Liver (tissue), 3 donors: Measurements from ENCODE around the gene VAPB.

Source experiments
- ATF3 ChIP-seq: IDR thresholded peaks from 2 replicates; pipeline ENCODE4 v1.6.1; 2016; ENCODE audit warnings: antibody characterized with exemption
- CTCF ChIP-seq: fragments of 150-350 bp; IDR thresholded peaks from 2 replicates; pipeline ENCODE4 v1.5.1; 2017; ENCODE audit warnings: improper control_type of control experiment, low read depth, low read length; ENCODE audit not compliant: missing input control
- RAD21 ChIP-seq, 2 donors: IDR thresholded peaks; 2 replicates each; pipeline ENCODE4 v1.6.1; 2016; ENCODE audit warnings: antibody characterized with exemption in 2 of 2, mild to moderate bottlenecking in 2 of 2
- TAF1 ChIP-seq: conservative IDR thresholded peaks from 2 replicates; pipeline ENCODE4 v1.6.1; 2016; ENCODE audit warnings: antibody characterized with exemption, mild to moderate bottlenecking
- YY1 ChIP-seq: IDR thresholded peaks from 2 replicates; pipeline ENCODE4 v1.6.1; 2016; ENCODE audit warnings: antibody characterized with exemption, mild to moderate bottlenecking
- ZBTB33 ChIP-seq: IDR thresholded peaks from 2 replicates; pipeline ENCODE4 v1.6.1; 2016; ENCODE audit warnings: antibody characterized with exemption
- TF ChIP-seq, protein P1 (sequence below): IDR thresholded peaks from 2 replicates; pipeline ENCODE4 v1.6.1; 2016; ENCODE audit warnings: antibody characterized with exemption, mild to moderate bottlenecking
- TF ChIP-seq, protein P2 (sequence below): IDR thresholded peaks from 2 replicates; pipeline ENCODE4 v1.6.1; 2016; ENCODE audit warnings: antibody characterized with exemption
- donor health status: healthy.
- donor health status: healthy.

DNA sequence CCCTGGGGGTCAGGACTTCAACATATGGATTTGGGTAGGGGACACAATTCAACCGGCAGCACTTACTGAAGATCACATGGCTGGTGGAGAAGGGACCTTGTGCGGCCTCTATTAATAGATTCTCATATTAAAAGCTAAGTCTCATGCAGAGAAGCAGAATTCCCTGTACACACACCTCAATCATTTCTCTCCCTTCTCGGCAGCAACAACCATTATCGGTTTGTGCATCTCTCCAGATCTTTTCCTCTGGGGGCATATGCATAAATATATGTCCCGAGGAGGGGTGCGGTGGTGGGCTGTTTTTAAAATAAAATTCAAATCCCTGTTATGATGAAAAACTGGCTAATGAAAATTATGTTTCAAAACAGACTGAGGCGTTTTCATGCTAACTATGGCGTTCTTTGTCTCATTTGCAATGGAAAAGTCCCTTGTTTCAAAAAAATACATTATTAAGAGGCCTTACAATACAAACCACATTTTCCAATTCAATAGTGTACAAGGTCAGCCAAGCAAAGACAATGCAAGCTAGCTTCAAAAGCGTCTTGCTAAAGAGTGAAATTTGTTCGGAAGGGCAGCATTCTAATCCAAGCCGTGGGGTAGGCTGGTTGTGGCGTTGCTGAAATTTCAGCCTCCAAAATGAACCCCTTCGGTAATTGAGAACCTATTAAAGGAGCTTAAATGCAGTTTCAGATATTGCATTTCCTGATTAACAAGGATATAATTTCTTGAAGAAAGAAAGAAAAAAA lies 108.9 kb downstream of the VAPB start:
- TF ChIP-seq CTCF (no peak), ZBTB33 (no peak), TAF1 (no peak), RAD21 (IDR thresholded peaks at IDR 0.05) (no peak), YY1 (no peak), ATF3 (no peak)
- TF ChIP-seq, protein P1, sequence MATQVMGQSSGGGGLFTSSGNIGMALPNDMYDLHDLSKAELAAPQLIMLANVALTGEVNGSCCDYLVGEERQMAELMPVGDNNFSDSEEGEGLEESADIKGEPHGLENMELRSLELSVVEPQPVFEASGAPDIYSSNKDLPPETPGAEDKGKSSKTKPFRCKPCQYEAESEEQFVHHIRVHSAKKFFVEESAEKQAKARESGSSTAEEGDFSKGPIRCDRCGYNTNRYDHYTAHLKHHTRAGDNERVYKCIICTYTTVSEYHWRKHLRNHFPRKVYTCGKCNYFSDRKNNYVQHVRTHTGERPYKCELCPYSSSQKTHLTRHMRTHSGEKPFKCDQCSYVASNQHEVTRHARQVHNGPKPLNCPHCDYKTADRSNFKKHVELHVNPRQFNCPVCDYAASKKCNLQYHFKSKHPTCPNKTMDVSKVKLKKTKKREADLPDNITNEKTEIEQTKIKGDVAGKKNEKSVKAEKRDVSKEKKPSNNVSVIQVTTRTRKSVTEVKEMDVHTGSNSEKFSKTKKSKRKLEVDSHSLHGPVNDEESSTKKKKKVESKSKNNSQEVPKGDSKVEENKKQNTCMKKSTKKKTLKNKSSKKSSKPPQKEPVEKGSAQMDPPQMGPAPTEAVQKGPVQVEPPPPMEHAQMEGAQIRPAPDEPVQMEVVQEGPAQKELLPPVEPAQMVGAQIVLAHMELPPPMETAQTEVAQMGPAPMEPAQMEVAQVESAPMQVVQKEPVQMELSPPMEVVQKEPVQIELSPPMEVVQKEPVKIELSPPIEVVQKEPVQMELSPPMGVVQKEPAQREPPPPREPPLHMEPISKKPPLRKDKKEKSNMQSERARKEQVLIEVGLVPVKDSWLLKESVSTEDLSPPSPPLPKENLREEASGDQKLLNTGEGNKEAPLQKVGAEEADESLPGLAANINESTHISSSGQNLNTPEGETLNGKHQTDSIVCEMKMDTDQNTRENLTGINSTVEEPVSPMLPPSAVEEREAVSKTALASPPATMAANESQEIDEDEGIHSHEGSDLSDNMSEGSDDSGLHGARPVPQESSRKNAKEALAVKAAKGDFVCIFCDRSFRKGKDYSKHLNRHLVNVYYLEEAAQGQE: no peak
- TF ChIP-seq, protein P2, sequence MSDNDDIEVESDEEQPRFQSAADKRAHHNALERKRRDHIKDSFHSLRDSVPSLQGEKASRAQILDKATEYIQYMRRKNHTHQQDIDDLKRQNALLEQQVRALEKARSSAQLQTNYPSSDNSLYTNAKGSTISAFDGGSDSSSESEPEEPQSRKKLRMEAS: no peak
